CD4-positive, alpha-beta memory T cell (primary cell): ENCODE measurements around the gene USP13. TPM values are rescaled to one million over a fixed set of nuclear protein-coding genes. Genes with fewer than 3 reads are reported as not detected.

Experiments used
- polyA plus RNA-seq, 2 donors: library from polyadenylated mRNA; unstranded; fragments of 300-500 nt; fragmentation: Illumina TruSeq; gene quantifications; one replicate each; pipeline ENCODE4 v1.2.3, GENCODE V29; 2021
- total RNA-seq, 2 experiments: library from RNA; stranded (reverse); gene quantifications; one replicate each; pipeline ENCODE4 v1.2.3, GENCODE V29; 2021

USP13 gene
- total and polyA plus RNA-seq, 4 experiments from 2014 or later: 5.3 to 11.6 (median 9.6) TPM

Other genes with a start within 250 kb of the USP13 start
- gene GNB4, start 201.6 kb upstream of the USP13 start, total RNA-seq: under 1 TPM; 0.91 to 0.96 TPM
- under 1 TPM; 0.03 to 0.26 TPM for gene GNB4, start 201.6 kb upstream of the USP13 start, polyA plus RNA-seq
- gene ACTL6A, start 90.1 kb upstream of the USP13 start, total RNA-seq: 10 to 100 TPM; 56.9 to 62.4 TPM
- gene ACTL6A, start 90.1 kb upstream of the USP13 start, polyA plus RNA-seq: 10 to 100 TPM; 52.9 to 63.0 TPM
- gene MRPL47, start 48.4 kb upstream of the USP13 start, total RNA-seq: 10 to 100 TPM; 16.9 to 17.3 TPM
- gene MRPL47, start 48.4 kb upstream of the USP13 start, polyA plus RNA-seq: 10 to 100 TPM; 47.9 to 61.8 TPM
- 10 to 100 TPM; 55.7 to 63.6 TPM for gene NDUFB5, start 48.2 kb upstream of the USP13 start, total RNA-seq
- 100 to 1,000 TPM in 1 of 2 donors, 10 to 100 TPM in 1; 82.3 to 121 TPM for gene NDUFB5, start 48.2 kb upstream of the USP13 start, polyA plus RNA-seq